ENCODE measurements around the gene KCNMA1.
"Not testable (repeated sequence)": the region's sequence is repeated elsewhere in the genome, so short reads cannot be mapped to it uniquely, and the experiment has no call there.

DNA sequence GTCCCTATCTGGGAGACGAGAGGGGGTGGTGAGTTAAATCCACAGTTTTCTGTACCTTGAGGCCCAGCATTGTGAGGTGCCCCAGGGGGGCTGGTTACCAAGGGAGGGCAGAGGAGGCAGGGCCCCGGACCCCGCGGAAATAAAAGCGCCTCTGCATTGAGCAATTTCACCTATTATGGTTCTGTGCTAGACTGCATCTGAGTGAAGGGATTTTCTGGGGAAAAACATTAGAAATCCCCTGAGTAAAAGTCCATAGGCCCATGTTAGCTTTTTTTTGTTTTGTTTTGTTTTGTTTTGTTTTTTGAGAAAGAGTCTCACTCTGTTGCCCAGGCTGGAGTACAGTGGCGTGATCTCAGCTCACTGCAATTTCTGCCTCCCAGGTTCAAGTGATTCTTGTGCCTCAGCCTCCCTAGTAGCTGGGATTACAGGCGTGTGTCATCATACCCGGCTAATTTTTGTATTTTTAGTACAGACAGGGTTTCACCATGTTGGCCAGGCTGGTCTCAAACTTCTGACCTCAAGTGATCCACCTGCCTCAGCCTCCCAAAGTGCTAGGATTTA lies 225.0 kb downstream of the KCNMA1 start:
- not testable (repeated sequence) for TF ChIP-seq ZNF263 (CRISPR knock-in tag; IDR thresholded peaks at IDR 0.05; ENCODE audit: borderline replicate concordance); EWSR1 (IDR thresholded peaks at IDR 0.05; ENCODE audit: borderline replicate concordance, low read depth, partially characterized antibody); SIX5 (IDR thresholded peaks at IDR 0.05; ENCODE audit: borderline replicate concordance in 1 of 2, insufficient read depth in 1 of 2, low read depth in 1 of 2, low read length in 2 of 2); ZNF133 (CRISPR knock-in tag; IDR thresholded peaks at IDR 0.05); ZNF274 (IDR thresholded peaks at IDR 0.05; ENCODE audit: borderline replicate concordance, low read depth, low read length)
